HG02852 (cell line): Measurements from ENCODE around the gene IFT20.
"Not testable (repeated sequence)": the region's sequence is repeated elsewhere in the genome, so short reads cannot be mapped to it uniquely, and the experiment has no call there.

Source experiments
- ATAC-seq: cut with Tn5 transposase; IDR thresholded peaks from one replicate; pipeline ENCODE4 v1.9.1; 2021; ENCODE audit warnings: mild to moderate bottlenecking, moderate library complexity; ENCODE audit not compliant: unreplicated experiment

Gene IFT20

DNA sequence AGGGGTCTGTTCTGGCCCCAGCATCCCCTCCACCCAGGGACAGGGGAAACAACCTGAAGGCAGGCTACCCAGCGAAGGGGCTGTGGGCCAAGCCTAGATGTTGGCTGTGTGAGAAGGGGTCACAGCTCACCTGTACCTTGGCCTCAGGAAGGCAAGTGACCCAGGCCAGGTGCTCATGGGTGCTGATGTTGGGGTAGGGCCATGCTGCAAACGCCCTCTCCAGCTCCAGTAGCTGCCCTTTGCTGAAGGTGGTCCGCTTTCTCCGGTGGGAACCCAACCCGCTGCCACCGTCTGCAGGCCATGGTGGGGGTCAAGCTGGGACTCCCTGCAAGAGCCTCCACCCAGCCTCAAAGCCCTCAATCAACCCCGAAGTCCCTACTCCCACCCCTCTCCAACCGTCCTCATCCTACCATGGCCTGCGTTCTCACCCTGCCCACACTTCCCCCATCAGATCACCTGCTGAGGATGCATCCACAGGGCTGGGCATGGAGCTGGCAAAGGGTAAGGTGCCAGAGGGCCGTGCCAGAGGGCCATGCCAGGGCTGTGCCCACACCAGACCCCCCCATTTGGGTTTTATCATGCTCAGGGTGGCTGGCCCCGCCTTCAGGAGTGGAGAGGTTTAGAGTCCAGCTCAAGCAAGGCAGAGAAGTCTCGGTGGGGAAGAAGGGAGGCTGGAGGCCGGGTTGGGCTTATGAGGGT, 29.5 kb upstream of the IFT20 start, which contains the start of gene SEBOX:
SEBOX (minus strand) TSS at position 535 of the 699 bp plus-strand sequence; CDS start at position 487, 48 bp downstream.
- no peak for ATAC-seq

DNA sequence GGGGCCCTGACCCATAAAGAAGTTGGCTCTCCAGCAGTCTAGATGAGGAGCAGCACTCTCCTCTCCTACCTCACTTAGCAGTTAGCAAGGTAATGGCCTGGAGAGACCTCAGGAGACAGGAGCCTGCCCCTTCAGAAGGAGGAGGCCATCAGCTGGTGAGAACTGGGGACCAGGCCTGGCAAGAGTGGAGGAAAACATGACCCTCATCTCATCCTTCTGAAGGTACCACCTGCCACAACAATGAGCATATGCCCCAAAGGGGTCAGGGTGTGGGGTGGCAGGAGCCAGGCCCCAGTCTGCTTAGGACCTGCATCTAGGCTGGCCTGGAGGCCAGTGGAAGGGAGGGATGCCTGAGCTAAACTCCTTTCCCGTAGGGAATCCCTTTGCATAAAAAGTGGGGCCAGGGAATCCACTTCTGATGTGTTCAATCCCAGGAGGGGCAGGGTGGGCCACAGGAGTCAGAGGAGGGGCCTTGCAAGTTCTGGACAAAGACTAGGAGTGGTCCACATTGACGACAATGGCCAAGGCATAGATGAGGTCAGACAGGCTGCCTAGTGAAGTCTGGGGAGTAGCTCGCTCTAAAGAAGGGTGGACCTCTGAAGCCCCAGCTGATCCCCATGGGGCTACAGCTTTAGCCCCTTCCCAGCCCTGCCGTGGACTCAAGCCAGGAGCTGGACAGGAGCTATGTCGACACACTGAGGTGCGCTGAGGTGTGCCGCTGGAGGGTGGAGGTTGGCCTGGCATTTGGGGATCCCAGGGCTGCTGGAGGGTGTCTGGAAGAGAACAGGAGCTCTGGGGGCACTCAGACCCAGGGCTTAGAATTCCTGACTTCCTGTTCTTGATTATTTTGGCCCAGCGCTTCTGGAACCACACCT, 28.7 kb upstream of the IFT20 start:
- ATAC-seq = no peak

DNA sequence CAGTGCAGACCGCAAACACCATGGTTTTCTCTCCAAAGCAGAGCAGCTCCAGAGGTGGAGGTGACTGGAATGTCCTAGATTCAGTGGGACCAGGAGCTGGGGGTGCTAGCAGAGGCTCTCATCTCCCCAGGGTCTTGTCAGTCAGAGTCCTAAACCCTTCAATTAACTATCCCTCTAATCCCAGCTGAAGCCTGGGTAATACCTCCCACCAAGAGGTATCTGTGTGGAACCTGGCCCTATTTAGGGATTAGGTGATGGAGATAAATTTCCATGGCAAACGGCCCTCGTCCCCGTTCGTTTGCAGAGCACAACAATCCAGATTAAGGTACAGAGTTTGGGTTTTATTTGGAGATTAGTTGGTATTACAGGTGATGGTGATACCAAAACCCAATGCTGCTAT, 27.9 kb upstream of the IFT20 start:
- no peak for ATAC-seq

DNA sequence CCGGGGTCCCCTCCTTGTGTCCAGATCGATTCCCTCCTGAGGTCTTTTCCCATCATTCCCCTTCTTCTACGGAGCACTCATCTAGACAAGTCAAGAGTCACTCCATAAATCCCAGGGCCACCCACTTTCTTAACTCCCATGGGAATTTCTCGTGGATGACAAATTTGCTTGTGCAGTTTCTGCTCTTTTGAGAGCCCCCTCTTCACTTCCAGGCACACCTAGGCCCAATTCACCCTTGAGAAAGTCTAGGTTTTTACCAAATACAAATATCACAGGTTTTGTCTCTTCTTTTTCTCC, 22.6 kb upstream of the IFT20 start:
- ATAC-seq = no peak

DNA sequence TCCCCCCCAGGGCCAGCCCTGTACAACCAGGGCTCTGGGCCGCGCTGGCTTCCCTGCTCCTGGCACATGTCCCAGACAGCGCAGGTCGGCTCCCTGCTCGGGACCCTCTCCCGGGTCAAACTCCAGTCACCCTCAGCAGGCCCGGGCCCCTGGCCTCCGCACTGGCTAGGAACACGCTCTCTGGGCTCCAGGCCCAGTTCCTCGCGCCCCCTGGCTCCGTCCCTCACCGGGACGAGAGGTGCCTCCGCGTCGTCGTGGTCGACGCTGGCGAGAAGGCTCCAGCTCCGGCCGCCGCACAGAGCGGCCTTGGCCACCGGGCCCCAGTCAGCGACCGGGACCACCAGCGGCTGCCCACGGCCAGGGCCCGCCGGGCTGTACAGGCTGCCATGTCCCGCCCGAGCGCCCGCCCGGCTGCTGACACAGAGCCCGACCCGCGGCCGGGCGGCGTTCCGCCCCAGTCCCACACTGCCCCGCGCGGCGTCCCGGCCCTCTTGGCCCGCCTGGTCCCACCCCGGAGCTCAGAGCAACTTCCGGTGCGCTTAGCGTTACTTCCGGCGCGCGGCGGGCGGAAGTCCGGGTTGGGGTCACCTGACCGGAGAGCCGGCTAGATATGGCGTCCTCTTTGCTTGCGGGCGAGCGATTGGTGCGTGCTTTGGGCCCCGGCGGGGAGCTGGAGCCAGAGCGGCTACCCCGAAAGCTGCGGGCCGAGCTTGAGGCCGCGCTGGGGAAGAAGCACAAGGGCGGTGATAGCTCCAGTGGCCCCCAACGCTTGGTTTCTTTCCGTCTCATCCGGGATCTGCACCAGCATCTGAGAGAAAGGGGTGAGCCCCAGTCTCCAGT, 22.0 kb upstream of the IFT20 start, which contains the start of gene POLDIP2:
POLDIP2 (minus strand) TSS at position 467 of the 840 bp plus-strand sequence; CDS start at position 388, 79 bp downstream.
- ATAC-seq = peak; percentile 95

DNA sequence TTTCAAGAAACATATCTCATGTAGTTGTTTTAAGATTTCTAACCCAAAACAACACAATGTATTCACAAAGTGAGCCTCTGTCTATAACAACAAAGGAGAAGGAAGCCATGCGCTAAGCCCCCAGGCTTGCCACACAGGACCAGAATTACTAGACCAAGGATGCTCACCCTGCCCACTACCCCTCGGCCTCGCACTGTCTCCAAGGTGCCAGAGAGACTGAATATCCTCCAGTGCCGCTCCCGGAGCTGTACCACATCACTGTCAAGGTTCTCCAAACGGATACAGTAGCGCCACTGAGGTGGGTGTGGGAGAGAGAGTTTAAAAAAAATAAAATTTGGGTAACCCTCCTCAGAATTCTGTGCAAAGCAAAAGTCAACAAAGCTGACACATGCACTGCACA, 15.0 kb upstream of the IFT20 start:
- no peak for ATAC-seq

DNA sequence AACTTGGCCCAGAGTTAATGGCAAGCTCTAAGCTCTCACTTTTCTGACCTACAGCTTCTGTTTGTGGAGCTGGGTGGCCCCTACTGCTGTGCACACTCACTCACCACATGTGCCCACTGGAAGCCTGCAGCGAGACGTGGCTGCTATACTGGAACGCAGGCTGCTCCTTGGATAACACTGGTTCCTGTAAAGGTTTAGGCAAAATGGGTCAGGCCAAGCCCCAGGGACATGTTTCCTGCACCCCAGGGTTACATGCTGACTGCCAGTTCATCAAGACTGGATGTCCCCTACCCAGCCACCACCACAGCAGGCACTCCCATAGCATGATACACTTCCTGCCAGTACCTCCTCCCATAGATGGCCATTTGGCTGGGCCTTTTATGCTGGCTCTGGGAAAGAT, 13.7 kb upstream of the IFT20 start:
- no peak for ATAC-seq

DNA sequence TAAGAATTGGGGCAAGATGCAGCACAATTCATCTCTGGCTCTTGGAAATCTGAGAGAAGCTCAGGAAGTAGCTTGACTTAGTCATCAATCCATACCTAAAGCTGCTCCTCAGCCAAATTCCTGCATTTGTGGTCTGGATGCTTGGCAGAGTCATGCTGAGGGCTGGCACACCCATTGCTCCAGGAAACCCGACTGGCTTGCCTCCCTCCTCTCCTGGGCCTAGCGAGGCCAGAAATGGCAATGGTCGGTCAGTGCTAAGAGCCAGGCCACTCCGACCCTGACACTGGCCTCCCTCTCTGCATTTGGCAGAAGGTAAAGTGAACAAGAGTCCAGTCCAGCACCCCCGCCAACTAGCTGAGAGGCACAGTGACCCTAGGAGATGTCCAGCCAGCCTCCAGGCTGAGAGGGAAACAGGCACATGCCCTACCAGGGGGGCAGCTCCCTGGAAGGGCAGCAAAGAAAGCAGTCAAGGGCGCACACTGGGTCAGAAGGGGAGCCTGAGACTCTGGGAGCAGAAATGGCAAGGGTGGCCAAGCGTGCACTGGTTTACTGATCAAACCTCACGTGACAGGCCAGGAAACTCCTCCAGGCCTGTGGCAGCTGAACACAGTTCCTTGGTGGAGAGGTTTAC, 12.1 kb upstream of the IFT20 start:
- ATAC-seq = no peak

DNA sequence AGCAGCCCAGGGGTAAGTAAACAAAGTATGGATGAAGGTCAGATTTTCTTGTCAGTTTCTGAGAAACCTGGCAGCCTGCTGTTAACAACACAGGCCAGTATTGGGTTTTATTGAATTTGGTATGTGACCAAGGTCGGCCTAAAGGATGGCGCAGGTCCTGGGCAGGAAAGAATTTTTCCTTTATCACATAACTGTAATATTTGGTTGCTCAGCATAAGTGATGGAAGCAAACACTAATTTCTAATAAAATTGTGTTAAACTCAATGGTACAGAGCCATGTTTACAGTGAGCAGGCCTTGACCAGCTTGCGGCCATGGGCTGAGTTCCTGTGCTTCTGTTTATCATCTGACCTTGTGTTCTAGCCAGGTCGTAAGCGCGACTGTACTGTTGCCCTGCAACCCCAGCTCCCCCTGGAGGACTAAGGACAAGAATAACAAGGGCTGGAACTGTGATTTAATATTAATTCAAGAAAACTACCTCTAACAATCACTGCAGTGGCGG, 11.5 kb upstream of the IFT20 start:
- ATAC-seq = no peak

DNA sequence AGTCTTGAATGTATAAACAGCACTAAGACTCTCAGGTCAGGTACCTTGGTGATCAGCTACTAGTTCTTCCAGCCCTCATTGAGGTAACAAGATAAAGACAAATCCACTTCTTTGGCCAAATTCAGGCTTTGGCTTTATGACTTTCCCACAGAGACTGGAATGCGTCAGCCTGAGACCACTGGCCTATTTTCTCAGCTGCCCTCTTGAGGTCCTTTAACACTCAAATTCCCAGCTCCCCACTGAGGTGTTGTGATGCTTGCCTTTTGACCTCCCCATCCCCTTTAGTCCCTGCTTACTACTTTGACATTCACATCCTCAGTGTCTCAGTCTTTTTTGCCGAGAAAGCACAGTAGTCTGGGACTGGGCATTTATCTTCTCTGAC, 10.9 kb upstream of the IFT20 start:
- ATAC-seq = no peak

DNA sequence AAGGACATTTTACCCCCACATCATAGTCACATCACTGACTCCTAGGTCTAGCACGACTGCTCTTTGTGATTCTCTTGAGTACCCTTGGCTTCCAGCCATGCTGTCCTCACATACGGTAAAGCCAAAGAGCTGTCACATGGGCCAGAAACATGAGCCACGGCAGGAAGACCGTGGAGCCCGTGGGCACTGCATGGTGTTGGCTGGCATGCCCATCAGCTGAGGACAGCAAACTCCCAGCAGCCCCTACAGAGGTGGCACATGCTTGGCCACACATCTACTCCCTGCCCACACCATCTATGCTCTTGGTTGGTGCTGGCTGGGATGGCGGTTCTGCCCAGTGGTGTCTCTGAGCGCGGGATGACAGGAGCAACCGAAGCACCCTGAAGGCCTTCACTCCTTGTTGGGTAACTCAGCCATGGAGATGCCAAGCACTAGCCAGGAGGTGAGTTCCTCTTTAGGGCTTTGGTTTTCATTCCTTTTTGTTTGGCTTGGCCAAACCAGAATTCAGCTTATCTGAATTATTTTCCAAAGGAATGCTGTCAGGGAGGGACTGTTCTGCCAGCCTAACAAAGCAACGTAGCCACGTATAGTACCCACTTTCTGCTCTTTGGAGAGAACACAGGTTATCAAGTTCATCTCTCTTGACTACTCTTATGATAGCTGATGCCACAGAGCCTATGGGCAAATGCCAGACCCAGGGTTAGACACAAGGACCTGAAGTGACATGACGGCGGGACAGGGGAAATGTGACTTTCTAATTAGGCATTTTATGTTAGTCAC, 10.3 kb upstream of the IFT20 start:
- ATAC-seq = no peak

DNA sequence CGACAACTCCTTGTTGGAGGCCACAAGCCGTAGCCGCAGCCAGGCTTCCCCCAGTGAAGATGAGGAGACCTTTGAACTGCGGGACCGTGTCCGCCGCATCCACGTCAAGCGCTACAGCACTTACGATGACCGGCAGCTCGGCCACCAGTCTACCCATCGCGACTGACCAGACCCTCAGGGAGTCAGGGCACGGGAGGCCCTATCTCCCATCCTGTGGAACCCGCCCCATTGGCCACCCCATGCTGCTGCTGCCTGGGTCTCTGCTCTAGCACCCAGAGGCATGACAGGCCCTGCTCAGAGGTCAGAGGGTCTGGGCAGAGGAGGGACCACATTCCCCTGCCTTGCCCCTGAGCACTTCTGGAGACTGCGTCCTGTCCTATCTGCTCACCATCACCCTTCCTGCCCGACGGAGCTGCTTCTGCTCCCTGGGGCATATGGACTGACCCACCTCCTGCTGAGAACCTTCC, 9.2 kb upstream of the IFT20 start:
- ATAC-seq = no peak

DNA sequence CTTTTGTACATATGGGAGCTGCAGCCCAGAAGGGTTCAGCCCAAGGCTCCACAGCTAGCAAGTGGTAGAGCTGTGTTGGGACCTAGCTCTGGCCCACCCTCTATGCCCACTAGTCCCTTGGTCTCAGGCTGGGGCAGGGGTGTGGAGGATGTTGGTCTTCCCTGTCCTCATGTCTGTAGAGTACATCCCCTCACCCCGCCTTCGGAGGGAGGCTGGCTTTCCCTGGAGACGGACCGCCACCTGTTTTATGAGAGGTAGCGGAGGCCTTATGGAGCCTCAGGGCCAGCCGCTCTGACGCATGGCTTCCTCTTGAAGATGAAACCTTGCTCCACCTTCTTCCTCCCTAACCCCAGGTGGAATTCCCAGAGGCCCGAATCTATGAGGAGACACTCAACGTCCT, 8.7 kb upstream of the IFT20 start:
- ATAC-seq = no peak

DNA sequence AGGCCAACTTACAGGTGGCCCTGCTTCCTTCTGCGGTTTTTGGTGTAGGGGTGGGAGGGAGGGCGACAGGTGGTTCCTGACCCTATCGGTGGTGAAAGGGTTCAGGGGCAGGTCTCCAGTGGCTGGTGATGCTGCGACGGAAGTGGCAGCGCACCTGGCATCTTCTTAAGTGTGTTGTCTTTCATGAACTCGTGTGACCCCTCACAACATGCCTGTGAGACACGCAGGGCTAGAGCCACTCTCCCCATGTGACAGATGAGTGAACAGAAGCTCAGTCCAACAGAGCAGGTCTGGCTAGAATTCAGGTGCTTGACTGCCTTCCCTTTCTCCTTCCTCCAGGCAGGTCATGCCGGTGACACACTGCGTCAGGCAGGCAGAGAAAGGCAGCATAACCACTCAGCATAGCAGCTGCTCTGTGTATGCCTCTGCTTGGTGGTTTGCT, 8.2 kb upstream of the IFT20 start:
- ATAC-seq = no peak

DNA sequence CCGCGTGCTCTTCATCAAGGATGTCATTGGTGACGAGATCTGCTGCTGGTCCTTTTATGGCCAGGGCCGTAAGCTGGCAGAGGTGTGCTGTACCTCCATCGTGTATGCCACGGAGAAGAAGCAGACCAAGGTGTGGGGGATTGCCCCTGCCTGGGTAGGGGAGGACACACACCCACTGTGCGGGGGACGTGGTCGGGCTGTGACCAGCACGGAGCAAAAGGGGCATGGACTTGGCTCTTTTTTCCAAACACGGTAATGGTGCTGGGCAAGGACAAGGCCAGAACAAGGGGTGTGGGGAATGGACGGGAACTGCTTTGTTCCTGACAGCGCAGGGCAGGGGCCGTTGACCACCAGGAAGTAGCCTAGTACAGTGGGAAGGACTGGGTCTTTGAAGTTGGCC, 7.0 kb upstream of the IFT20 start:
- no peak for ATAC-seq

DNA sequence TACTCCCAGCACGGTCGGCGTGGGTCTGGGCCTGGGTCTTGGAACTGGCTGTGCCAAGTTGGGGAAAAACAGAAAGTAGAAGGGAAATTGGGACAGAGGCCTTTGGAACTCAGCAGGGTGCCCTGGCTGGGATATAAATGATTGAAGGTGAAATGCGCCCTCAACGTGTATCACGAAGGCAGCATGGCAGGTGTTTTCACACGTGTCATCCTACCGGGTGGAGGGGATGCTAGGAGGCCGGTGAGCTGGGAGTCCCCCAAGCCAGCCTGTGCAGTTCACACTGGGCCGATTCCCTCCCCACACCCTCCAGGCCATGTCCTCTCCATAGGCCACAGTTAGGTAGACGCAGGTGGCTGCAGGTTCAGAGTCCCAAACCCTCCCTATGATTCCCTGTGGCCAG, 6.2 kb upstream of the IFT20 start:
- no peak for ATAC-seq

DNA sequence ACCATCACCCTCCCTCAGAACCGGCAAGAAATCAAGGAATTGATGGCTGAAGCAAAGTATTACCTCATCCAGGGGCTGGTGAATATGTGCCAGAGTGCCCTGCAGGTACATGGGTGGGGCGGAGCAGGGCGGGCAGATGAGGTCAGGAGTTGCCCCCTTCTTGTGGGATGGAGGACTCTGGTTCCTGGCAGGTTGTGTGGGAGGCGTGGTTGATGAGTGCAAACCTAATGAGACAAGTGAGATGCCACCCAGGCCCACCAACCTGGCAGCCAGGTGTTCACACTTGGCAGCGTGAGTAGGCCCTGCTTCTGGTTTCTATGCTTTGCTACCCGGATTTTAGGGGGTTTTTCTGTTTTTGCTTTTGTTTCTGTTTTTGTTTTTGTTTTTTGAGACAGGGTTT, 5.1 kb upstream of the IFT20 start:
- ATAC-seq = no peak

DNA sequence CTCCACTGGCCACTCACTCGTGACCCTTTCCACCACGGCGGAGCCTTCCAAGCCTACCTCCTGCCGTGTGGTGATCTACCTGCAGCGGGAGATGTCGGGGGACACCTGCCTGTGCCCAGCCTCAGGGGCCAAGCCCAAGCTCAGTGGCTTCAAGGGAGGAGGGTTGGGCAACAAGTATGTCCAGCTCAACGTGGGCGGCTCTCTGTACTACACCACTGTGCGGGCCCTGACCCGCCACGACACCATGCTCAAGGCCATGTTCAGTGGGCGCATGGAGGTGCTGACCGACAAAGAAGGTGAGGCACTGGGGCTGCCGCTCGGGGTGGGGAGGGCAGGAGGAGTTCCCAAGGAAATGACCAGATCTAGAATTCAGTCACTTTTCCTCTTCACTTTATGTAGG, 4.2 kb upstream of the IFT20 start:
- no peak for ATAC-seq

DNA sequence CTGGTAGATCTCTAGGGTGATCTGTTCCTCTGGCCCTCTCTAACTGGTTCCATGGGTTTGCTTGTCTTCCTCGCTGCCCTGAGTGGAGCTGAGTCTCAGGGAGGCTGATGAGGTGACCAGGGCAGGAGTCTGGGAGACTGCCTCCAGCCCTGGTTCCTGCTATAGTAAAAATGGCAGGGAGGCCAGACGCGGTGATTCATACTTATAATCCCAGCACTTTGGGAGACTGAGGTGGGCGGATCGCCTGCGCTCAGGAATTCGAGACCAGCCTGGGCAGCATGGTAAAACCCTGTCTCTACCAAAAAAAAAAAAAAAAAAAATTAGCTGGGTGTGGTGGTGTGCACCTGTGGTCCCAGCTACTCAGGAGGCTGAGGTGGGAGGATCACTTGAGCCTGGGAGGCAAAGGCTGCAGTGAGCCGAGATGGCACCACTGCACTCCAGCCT, 3.5 kb upstream of the IFT20 start:
- not testable (repeated sequence) for ATAC-seq
